Effector CD8-positive, alpha-beta T cell (primary cell): ENCODE data around the gene FIZ1.

Experiments used
- DNase-seq: peaks from one replicate; lab custom pipeline; 2025; lab: John Stamatoyannopoulos, UW

Gene FIZ1

GRCh38 chr19:55542292-55542855 is 56.9 kb downstream of the FIZ1 start:
- no peak for DNase-seq
